Right renal cortex interstitium (tissue), 3 donors: ENCODE data around the gene G2E3. TPM values are rescaled to one million over a fixed set of nuclear protein-coding genes. Genes with fewer than 3 reads are reported as not detected.
"Not testable (repeated sequence)": the region's sequence is repeated elsewhere in the genome, so short reads cannot be mapped to it uniquely, and the experiment has no call there.

Experiments used
- DNase-seq, 3 donors: peaks; one replicate each; pipeline ENCODE4 v3.0.0-alpha.2; 2013; ENCODE audit warnings: low read depth in 3 of 3, low spot score in 2 of 3
- polyA plus RNA-seq, 3 donors: library from polyadenylated mRNA; unstranded; fragments of 120-200 nt; gene quantifications; one replicate each; pipeline ENCODE4 v1.2.1, GENCODE V29; 2013; ENCODE audit not compliant: insufficient read length in 3 of 3

Gene G2E3
- polyA plus RNA-seq, 3 donors: 27.7 to 31.1 (median 30.3) TPM

DNA sequence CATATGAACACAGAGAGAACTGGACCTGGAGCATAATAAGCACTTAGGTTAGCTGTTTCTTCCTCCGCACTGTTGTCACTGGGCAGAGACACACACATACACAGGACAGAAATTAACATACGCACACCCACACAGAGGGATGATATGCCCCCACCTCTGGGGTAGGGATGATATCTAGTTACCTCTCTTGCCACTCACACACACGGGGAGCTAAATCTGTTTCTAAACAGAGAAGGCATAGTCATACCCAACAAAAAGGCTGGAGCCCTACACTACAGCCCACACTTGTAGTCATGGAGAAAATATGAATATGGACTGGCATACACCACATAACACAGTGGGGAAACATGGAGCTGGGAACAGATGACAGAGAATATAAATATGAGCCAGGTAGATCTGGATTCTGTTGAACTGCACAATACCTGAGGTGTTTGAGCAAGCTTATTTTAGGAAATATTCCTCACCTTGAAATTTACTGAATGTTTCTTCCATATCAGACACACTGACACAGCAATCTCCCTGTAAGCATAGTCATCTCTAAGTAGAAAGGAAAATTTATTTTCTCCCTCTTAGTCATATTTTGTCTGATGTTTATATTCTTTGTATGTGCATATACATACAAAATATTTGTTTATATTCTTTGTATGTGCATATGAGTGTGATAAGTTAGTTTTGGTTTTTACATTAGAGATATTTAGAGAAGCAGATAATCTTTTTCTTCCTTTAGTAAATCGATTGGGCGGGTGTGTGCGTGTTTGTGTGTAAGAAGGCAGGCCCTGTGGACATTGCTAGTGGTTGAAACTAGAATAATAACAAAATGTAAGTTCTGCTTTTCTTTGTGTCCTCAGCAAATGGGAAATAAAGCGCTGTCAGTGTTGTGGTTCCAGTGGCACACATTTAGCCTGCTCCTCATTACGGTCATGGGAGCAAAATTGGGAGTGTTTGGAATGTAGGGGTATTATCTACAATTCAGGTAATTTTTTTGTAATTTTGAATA, 42.3 kb downstream of the G2E3 start:
- DNase-seq: no peak

DNA sequence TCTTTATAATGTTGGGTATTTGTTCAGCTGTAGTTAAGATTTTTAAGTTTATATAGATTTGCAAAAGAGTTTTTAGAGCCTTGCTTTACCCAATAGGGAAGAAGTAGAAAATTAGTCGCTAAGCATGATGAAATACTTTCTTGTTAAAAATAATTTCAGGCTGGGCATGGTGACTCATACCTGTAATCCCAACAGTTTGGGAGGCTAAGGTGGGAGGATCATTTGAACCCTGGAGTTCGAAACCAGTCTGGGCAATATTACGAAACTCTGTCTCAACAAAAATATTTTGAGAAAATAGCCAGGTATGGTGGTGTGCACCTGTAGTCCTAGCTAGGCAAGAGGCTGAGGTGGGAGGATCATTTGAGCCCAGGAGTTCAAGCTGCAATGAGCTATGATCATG, 44.4 kb downstream of the G2E3 start:
- DNase-seq: no peak

DNA sequence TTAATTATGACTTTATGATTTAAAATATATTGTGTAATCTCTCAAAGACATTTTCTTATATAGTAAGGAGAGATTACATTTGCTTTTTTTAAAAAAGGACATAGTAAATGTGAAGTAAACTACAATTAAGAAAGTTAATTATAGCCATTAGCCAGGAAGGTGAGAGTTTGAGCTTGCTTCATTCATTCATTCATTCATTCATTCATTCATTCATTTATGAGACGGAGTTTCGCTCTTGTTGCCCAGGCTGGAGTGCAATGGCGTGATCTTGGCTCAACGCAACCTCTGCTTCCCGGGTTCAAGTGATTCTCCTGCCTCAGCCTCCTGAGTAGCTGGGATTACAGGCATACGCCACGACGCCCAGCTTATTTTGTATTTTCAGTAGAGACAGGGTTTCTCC, 45.7 kb downstream of the G2E3 start:
- not testable (repeated sequence) for DNase-seq

DNA sequence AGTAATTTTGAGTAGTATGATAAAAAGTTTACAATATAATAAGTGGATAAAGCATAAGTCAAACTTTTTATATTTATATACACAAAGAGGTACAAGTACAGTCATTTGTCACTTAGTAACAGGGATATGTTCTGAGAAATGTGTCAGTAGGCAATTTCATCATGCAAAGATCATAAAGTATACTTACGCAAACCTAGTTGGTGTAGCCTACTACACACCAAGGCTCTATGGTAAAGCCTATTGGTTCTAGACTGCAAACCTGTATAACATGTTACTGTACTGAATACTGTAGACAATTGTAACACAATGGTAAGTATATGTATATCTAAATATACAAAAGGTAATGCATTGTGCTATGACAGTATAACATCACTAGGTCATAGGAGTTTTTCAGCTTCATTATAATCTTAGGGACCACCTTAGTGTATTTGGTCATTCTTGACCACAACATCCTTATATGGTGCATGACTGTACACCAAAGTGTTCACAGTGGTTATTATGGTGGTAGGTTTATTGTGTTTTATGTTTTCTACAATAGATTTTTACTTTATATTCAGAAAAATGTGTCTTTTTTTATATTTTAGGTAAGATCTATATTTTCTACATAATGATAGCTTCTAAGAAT, 48.3 kb downstream of the G2E3 start:
- DNase-seq: no peak

DNA sequence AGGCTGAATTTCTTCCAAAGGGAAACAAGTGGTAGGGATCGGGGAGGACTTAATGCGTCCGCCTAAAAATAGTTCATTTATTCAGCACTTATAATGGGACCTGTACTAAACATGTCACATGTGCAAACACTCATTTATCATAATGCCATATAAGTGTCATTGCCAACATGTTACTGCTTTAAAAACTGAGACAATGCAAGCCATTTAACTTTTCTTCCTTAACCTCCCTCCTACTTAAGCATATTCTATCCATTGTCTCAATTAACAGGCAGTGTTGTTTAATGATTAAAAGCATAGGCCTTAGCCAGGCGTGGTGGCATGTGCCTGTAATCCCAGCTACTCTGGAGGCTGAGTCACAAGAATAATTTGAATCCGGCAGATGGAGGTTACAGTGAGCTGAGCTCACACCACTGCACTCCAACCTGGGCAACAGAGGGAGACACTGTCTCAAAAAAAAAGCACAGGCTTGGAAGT, 49.6 kb downstream of the G2E3 start:
- DNase-seq: no peak

DNA sequence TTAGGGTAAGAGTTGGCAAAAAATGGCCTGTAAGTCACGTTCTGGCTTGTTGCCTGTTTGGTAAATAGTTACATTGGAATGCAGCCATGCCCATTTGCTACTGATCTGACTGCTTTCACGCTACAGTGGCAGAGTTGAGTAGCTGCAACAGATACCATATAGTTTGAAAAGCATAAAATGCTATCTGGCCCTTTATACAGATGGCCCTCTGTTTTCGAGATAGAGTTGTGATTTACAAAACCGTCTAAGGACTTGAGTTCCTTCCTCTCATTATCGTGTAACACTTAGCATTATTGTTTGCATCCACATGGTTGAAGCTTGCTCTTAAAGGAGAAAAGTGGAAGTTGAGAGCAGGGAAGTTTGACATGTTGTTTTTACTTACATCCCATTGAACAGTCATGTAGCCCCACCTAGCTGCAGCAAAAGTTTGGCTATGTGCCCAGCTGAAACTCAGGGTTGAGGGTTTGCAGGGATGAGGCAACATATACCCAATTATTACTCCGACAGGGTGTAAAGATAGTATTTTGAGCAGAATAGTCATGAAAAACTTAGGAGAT, 51.9 kb downstream of the G2E3 start:
- no peak for DNase-seq

DNA sequence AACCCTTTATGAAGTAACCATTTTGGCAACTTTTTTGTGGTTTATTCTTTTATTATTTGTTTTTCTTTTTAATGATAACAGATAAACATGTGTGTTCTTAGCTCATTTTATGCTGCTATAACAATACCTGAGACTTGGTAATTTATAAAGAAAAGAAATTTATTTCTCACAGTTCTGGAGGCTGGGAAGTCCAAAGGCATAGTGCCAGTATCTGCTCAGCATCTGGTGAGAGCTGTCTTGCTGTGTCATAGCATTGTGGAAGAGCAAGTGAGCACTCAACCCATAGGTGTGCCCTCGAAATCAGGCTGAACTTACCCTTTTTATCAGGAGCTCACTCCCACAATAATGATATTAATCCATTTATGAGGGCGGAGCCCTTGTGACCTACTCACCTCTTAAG, 55.2 kb downstream of the G2E3 start:
- no peak for DNase-seq

DNA sequence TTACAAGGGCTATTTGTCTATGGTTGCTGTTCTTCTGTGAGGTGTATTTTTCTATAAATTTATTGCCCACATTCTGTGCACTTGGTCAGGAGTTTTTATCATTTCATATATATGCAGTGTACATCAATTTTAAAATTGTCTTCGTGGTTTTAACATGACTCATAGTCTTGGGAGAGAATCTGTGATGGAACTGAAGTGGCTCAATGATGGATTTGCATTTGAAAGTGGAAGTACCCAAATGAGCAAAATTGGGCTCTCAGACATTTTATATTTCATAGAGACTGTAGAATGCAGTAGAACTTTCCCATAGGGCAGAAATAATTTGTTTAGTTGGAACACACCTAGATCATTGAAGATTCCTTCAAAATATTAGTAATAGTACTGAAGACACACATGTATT, 61.2 kb downstream of the G2E3 start:
- DNase-seq: no peak

DNA sequence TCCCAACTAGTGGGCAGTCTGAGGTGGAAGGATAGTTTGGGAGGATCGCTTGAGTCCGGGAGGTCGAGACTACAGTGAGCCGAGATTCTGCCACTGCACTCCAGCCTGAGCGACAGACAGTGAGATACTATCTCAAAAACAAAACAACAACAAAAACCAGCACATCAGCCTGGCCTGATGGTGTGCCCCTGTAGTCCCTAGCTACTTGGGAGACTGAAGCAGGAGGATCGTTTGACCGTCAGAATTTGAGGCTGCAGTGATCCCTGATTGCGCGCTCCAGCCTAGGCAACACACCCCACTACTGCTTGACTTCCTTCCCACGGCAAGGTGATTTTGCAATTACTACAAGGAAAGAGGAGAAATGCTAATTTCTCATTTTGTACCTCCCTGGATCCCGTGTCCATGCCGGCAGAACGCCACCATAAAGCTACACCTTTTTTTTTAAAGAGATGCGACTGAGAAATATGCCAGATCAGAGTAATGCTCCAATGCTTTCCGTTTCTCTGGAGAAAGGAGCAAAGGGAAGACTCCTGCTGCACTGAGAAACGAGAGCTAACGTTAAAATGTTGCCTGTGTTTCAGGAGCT, 62.5 kb downstream of the G2E3 start:
- DNase-seq: peak in 1 of 3 donors; percentile 12

DNA sequence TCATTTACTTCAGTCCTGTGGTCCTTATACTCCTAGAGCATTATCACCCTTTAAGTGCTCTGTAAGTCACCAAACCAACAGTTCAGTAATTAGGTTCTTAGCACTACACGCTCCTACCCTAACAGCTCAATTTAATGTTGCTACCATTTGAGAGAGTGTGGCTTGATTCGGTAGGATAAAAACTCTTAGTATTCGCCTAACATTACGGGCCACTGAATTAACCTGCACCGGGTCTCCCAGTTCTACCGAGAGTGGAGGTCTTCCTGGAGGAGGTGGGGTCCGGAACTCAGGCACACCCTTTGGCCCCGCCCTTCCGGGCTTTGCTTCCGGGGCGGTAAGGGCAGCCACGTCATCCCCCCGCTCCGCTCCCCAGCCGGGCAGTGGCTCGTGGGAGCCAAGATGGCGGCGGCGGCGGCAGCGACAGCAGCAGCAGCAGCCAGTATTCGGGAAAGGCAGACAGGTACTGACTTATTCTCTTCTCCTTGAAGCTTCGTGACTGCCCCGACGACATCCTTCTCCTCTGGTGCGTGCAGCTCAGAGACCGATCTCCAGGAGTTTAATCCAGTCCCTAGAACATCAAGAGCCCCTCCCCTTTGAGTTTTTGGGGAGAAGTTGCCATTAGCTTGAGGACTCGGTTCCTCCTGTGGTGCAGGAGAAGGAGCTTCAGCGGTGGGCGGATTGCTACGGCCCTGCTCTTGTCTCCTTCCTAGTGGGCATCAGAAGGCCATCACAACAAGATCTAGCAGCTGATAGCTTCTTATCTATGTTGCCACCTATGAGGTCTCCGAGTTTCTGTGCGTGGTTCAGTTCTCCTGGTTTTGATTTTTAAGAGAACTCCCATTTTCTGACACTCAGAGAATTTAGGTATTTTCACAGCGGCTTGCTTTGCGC, 63.2 kb downstream of the G2E3 start, which contains the start of gene SCFD1:
Gene SCFD1 (plus strand): TSS at position 380 of the 891 bp plus-strand sequence. CDS start 20 bp downstream, at position 400.
- peak; percentile 79 to 90 (median 83) for DNase-seq

DNA sequence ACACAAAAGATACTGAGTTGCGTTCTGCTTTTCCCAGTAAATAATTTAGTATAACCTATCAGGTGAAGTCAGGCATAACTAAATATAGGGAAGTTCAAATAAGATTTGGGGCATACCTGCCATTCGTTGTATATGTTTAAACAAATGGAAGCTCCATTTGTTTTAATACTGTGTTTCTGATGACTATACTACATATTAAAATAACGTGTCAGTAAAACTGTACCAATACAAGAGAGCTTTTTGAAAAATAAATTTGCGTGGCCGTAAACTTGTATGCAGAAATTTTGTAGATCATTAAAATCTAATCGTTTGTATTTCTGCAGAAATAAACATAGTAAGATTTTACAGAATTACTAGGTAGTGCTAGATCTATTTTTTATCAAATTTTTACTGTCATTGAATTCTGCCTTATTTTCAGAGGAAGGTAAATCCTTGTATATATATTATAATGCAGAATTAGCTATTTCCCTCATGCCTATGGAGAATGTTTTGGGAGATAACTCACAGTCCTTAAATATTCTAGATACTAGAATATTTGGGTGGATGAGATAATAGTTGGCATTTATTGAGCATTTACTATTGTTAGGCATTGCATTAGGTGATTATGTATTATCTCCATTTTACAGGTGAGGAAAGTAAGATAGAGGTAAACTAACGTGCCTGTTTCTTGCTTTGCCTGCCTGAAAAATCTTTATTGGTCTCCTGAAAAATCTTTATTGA, 64.6 kb downstream of the G2E3 start:
- DNase-seq: no peak

DNA sequence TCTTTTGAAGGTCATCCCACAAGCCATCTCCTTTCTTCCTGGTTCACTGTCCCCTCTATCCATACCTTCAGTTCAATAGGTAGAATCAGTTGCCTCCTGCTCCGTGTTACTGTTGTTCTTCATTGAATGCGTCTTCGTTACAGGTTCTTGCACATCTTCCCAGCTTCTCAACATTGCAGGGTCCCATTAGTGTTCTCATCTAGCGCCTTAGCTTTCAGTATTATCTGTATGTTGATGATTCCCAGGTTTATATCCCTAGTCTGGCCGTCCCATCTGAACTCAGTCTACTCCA, 65.1 kb downstream of the G2E3 start:
- no peak for DNase-seq

DNA sequence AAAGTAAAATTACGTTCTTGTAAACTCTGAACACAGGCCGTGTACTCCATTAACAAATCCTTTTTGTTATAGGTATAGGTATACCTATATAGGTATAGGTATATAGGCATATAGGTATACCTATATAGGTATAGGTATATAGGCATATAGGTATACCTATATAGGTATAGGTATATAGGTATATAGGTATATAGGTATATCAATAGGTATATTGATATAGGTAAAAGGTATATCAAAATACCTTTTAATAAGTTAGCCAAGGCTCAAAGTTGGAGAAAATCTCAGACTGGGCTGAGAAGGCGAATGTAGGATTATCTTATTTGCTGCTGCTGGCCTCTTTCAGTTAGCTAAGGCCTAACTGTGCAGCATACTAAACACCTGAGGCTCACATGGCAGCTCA, 66.6 kb downstream of the G2E3 start:
- no peak for DNase-seq

DNA sequence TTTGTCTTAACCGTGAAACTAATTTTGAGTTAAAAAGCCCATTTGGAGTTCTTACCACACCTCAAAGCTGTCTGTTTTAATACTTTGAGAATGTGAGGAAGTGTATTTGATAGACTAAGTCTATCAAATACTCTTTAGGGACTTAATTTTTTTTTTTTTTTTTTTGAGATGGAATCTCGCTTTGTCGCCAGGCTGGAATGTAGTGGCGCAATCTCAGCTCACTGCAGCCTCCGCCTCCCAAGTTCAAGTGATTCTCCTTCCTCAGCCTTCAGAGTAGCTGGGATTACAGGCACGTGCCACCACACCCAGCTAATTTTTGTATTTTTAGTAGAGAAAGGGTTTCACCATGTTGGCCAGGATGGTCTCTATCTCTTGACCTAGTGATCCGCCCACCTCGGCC, 70.5 kb downstream of the G2E3 start:
- not testable (repeated sequence) for DNase-seq

DNA sequence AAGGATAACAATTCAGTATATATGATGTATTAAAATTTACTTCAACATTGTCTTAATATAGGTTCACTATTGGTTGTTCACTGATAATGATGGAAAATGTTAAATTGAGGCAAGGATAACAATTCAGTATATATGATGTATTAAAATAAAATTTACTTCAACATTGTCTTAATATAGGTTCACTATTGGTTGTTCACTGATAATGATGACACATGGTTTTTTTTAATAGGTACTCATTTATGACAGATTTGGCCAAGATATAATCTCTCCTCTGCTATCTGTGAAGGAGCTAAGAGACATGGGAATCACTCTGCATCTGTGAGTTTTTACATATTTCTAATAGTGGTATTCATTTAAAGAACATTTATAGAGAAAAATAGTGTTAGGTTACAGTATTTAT, 71.3 kb downstream of the G2E3 start:
- DNase-seq: no peak

DNA sequence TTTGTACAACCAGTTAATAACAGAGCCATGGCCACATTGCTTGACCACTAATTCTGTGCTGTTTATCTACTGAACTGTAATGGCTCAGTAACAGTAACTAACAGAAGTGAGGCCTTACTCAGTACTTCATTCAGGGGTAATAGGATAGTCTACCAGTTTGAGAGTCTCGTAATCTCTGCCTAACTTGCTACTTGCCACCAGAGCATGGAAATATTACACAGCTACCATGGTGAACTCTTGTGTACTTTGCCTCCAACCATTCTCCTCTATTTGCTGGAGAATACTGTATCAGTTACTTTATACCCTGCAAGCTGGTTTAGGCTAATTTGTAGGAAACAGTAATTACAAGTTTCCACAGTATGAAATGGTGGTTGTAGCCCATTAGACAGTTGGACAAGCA, 73.8 kb downstream of the G2E3 start:
- DNase-seq: no peak

DNA sequence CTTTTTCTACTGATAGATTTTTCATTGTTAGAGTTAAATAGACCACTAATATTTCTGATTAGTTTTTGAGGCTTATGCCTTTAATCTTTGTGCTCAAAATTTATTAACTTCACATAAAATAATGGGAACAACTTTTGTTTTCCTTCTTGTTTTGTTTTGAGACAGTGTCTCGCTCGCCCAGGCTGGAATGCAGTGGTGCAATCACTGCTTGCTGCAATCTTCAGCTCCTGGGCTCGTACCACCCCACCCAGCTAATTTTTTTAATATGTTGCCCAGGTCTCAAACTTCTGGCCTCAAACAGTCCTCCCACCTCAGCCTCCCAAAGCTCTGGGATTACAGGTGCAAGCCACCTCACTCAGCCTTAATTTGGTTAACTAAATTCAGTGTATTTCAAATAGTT, 80.0 kb downstream of the G2E3 start:
- DNase-seq: no peak

DNA sequence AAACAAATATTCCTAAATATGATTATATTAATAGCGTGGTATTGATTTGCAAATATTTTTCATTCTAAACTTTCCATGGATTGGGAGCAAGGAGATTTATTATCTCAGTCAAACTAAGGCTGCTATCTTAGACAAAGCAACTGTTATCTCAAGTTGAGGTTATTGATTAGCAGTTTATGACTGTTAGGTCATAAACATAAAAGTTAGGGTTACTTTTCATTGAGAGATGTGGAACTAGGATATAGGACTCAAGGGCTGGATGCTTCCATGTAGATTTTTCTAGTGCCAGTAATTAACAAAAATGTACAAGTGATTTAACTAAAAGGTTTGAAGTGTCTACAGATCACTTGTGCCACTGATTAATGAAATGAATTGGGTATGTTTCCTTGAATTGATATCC, 82.2 kb downstream of the G2E3 start:
- no peak for DNase-seq

DNA sequence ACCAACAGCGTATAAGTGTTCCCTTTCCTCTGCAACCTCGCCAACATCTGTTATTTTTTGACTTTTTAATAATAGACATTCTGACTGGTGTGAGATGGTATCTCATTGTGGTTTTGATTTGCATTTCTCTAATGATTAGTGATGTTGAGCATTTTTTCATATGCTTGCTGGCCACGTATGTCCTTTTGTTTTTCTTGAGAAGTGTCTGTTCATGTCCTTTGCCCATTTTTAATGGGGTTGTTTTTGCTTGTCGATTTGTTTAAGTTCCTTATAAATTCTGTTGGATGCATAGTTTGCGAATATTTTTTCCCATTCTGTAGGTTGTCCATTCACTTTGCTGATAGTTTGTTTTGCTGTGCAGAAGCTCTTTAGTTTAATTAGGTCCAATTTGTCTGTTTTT, 85.5 kb downstream of the G2E3 start:
- not testable (repeated sequence) for DNase-seq

DNA sequence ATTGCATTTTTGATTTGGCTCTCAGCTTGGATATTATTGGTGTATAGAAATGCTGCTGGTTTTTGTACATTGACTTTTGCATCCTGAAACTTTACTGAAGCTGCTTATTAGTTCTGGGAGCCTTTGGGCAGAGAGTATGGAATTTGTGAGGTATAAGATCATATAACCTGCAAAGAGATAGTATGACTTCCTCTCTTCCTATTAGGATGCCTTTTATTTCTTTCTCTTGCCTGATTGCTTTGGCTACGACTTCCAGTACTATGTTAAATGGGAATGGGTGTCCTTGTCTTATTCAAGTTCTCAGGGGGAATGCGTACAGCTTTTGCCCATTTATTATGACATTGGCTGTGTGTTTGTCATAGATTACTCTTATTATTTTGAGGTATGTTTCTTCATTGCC, 86.6 kb downstream of the G2E3 start:
- DNase-seq: no peak
